ENCODE results near the gene MRPL24. TPM values are rescaled to one million over a fixed set of nuclear protein-coding genes. Genes with fewer than 3 reads are reported as not detected.

MRPL24 gene
- total and polyA plus RNA-seq, 10 of the 15 experiments (the other 5 are each of a cell fraction or from before 2014, with no cell fraction given) = 87.4 to 269 (median 134) TPM

GRCh38 chr1:156728599-156729462 lies 12.1 kb downstream of the MRPL24 start, which contains the start of gene ISG20L2 (continued):
- TF ChIP-seq EZH2 (IDR thresholded peaks at IDR 0.05; ENCODE audit: borderline replicate concordance, control insufficient read depth, low read depth, low read length) (no peak), RUNX3 (IDR thresholded peaks at IDR 0.05; ENCODE audit: low read length) (peak; percentile 38), WRNIP1 (IDR thresholded peaks at IDR 0.05; ENCODE audit: borderline replicate concordance, low read depth, low read length) (no peak), ATF2 (IDR thresholded peaks at IDR 0.05; ENCODE audit: low read length) (no peak), SMAD5 (IDR thresholded peaks at IDR 0.05; ENCODE audit: low read depth) (peak; percentile 76), CREB1 (IDR thresholded peaks at IDR 0.05; ENCODE audit: low read depth) (peak; percentile 99), EGR1 (IDR thresholded peaks at IDR 0.05; ENCODE audit: borderline replicate concordance in 1 of 2, low read depth in 2 of 2, low read length in 2 of 2) (peak; percentile 81 to 87), NR2C1 (IDR thresholded peaks at IDR 0.05) (0 out of 2 replicates have a peak, but pooled peaks have one; percentile 1), BRCA1 (IDR thresholded peaks at IDR 0.05; ENCODE audit: low read depth, low read length) (no peak), IRF4 (IDR thresholded peaks at IDR 0.05; ENCODE audit: low read depth, low read length) (no peak), ZNF217 (IDR thresholded peaks at IDR 0.05) (no peak), TCF3 (IDR thresholded peaks at IDR 0.05; ENCODE audit: borderline replicate concordance, insufficient read depth, low read depth, low read length) (no peak), ZNF384 (IDR thresholded peaks at IDR 0.05; ENCODE audit: borderline replicate concordance, low read depth, low read length) (0 out of 2 replicates have a peak, but pooled peaks have one; percentile 3), HSF1 (IDR thresholded peaks at IDR 0.05; ENCODE audit: low read depth, low read length) (0 out of 2 replicates have a peak, but pooled peaks have one; percentile 15), POLR2AphosphoS2 (IDR thresholded peaks at IDR 0.05; ENCODE audit: low read depth, low read length) (peak; percentile 55; the same call in 1 of the 2 replicates), BMI1 (IDR thresholded peaks at IDR 0.05; ENCODE audit: borderline replicate concordance) (no peak), ZNF24 (IDR thresholded peaks at IDR 0.05) (no peak; the same call in 1 of the 2 replicates)
- TF ChIP-seq, protein P1, sequence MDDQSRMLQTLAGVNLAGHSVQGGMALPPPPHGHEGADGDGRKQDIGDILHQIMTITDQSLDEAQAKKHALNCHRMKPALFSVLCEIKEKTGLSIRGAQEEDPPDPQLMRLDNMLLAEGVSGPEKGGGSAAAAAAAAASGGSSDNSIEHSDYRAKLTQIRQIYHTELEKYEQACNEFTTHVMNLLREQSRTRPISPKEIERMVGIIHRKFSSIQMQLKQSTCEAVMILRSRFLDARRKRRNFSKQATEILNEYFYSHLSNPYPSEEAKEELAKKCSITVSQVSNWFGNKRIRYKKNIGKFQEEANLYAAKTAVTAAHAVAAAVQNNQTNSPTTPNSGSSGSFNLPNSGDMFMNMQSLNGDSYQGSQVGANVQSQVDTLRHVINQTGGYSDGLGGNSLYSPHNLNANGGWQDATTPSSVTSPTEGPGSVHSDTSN (IDR thresholded peaks at IDR 0.05; ENCODE audit: insufficient replicate concordance, low read depth, low read length) = no peak
- TF ChIP-seq, protein P2, sequence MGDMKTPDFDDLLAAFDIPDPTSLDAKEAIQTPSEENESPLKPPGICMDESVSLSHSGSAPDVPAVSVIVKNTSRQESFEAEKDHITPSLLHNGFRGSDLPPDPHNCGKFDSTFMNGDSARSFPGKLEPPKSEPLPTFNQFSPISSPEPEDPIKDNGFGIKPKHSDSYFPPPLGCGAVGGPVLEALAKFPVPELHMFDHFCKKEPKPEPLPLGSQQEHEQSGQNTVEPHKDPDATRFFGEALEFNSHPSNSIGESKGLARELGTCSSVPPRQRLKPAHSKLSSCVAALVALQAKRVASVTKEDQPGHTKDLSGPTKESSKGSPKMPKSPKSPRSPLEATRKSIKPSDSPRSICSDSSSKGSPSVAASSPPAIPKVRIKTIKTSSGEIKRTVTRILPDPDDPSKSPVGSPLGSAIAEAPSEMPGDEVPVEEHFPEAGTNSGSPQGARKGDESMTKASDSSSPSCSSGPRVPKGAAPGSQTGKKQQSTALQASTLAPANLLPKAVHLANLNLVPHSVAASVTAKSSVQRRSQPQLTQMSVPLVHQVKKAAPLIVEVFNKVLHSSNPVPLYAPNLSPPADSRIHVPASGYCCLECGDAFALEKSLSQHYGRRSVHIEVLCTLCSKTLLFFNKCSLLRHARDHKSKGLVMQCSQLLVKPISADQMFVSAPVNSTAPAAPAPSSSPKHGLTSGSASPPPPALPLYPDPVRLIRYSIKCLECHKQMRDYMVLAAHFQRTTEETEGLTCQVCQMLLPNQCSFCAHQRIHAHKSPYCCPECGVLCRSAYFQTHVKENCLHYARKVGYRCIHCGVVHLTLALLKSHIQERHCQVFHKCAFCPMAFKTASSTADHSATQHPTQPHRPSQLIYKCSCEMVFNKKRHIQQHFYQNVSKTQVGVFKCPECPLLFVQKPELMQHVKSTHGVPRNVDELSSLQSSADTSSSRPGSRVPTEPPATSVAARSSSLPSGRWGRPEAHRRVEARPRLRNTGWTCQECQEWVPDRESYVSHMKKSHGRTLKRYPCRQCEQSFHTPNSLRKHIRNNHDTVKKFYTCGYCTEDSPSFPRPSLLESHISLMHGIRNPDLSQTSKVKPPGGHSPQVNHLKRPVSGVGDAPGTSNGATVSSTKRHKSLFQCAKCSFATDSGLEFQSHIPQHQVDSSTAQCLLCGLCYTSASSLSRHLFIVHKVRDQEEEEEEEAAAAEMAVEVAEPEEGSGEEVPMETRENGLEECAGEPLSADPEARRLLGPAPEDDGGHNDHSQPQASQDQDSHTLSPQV (IDR thresholded peaks at IDR 0.05) = no peak
- TF ChIP-seq, protein P3, sequence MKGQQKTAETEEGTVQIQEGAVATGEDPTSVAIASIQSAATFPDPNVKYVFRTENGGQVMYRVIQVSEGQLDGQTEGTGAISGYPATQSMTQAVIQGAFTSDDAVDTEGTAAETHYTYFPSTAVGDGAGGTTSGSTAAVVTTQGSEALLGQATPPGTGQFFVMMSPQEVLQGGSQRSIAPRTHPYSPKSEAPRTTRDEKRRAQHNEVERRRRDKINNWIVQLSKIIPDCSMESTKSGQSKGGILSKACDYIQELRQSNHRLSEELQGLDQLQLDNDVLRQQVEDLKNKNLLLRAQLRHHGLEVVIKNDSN (IDR thresholded peaks at IDR 0.05; ENCODE audit: borderline replicate concordance, extremely low read length, insufficient read depth, low read depth, low read length) = no peak
